ENCODE measurements around the gene ABCA4.

DNA sequence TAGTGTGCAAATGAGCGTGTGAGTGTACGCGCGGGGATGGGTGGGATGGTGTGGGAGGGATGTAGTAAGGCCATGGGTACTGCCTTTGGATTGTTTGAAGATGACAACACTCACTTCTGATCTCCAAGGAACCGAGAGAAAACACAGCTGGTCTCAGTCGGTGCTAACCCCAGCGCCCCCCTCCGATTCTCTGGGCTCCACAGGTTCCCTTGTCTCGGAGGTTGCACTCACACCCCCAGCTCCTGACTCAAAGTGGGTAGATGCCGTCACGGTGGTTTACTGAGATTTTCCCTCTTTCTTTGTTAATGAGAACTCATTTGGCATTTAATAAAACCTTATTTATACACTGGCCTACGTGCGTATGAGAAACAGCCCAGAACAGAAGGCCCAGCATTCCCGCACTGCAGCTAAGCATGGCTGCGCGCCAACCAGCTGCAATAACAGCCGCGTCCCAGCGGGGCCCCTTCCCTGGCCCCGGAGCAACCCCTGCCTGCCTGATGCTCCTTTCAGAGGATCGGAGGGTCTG, 25.8 kb downstream of the ABCA4 start:
- no peak for TF ChIP-seq EZH2 (IDR thresholded peaks at IDR 0.05; ENCODE audit: insufficient read depth, poor library complexity, severe bottlenecking)
- TF ChIP-seq EZH2phosphoT487 (IDR thresholded peaks at IDR 0.05; ENCODE audit: insufficient read depth, low read depth): no peak
